ENCODE results near the gene AP3S2.

DNA sequence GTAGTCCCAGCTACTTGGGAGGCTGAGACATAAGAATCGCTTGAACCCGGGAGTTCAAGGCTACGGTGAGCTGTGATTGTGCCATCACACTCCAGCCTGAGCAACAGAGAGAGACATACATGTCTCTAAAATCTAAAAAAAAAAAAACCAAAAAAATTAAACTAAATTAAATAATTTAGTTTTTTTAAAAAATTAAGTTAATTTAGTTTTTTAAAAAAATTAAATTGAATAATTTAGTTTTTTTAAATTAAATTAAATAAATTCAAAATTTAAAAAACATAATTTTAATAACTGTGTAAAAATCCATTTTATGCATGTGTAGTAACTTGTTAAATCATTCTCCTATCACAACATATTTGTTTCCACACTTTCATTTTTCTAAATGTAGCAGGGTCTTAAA lies 39.1 kb upstream of the AP3S2 start:
- TF ChIP-seq, protein P1, sequence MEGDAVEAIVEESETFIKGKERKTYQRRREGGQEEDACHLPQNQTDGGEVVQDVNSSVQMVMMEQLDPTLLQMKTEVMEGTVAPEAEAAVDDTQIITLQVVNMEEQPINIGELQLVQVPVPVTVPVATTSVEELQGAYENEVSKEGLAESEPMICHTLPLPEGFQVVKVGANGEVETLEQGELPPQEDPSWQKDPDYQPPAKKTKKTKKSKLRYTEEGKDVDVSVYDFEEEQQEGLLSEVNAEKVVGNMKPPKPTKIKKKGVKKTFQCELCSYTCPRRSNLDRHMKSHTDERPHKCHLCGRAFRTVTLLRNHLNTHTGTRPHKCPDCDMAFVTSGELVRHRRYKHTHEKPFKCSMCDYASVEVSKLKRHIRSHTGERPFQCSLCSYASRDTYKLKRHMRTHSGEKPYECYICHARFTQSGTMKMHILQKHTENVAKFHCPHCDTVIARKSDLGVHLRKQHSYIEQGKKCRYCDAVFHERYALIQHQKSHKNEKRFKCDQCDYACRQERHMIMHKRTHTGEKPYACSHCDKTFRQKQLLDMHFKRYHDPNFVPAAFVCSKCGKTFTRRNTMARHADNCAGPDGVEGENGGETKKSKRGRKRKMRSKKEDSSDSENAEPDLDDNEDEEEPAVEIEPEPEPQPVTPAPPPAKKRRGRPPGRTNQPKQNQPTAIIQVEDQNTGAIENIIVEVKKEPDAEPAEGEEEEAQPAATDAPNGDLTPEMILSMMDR (IDR thresholded peaks at IDR 0.05 in 2 of 3, conservative IDR thresholded peaks at IDR 0.05 in 1 of 3; ENCODE audit: borderline replicate concordance in 1 of 3, insufficient read depth in 1 of 3, low read depth in 2 of 3, low read length in 2 of 3): no peak
- TF ChIP-seq, protein P2, sequence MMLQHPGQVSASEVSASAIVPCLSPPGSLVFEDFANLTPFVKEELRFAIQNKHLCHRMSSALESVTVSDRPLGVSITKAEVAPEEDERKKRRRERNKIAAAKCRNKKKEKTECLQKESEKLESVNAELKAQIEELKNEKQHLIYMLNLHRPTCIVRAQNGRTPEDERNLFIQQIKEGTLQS (IDR thresholded peaks at IDR 0.05): no peak
- no peak for TF ChIP-seq SIN3A (IDR thresholded peaks at IDR 0.05; ENCODE audit: low read depth)
- TF ChIP-seq JUND (IDR thresholded peaks at IDR 0.05): no peak
- TF ChIP-seq EZH2phosphoT487 (IDR thresholded peaks at IDR 0.05; ENCODE audit: borderline replicate concordance): no peak
- TF ChIP-seq, protein P3, sequence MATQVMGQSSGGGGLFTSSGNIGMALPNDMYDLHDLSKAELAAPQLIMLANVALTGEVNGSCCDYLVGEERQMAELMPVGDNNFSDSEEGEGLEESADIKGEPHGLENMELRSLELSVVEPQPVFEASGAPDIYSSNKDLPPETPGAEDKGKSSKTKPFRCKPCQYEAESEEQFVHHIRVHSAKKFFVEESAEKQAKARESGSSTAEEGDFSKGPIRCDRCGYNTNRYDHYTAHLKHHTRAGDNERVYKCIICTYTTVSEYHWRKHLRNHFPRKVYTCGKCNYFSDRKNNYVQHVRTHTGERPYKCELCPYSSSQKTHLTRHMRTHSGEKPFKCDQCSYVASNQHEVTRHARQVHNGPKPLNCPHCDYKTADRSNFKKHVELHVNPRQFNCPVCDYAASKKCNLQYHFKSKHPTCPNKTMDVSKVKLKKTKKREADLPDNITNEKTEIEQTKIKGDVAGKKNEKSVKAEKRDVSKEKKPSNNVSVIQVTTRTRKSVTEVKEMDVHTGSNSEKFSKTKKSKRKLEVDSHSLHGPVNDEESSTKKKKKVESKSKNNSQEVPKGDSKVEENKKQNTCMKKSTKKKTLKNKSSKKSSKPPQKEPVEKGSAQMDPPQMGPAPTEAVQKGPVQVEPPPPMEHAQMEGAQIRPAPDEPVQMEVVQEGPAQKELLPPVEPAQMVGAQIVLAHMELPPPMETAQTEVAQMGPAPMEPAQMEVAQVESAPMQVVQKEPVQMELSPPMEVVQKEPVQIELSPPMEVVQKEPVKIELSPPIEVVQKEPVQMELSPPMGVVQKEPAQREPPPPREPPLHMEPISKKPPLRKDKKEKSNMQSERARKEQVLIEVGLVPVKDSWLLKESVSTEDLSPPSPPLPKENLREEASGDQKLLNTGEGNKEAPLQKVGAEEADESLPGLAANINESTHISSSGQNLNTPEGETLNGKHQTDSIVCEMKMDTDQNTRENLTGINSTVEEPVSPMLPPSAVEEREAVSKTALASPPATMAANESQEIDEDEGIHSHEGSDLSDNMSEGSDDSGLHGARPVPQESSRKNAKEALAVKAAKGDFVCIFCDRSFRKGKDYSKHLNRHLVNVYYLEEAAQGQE (IDR thresholded peaks at IDR 0.05; ENCODE audit: low read depth): no peak
- no peak for TF ChIP-seq ELF1 (IDR thresholded peaks at IDR 0.05; ENCODE audit: borderline replicate concordance, low read depth)
- no peak for TF ChIP-seq RAD21 (IDR thresholded peaks at IDR 0.05; ENCODE audit: low read depth)
- TF ChIP-seq POLR2A (IDR thresholded peaks at IDR 0.05; ENCODE audit: borderline replicate concordance, extremely low read depth, insufficient read depth, insufficient read length): no peak
- TF ChIP-seq, protein P4, sequence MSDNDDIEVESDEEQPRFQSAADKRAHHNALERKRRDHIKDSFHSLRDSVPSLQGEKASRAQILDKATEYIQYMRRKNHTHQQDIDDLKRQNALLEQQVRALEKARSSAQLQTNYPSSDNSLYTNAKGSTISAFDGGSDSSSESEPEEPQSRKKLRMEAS (IDR thresholded peaks at IDR 0.05): no peak
- TF ChIP-seq EGR1 (IDR thresholded peaks at IDR 0.05; ENCODE audit: low read depth): no peak
- no peak for TF ChIP-seq CEBPB (IDR thresholded peaks at IDR 0.05; ENCODE audit: low read depth)
- no peak for TF ChIP-seq ZNF274 (IDR thresholded peaks at IDR 0.05; ENCODE audit: low read depth, low read length)
